OCI-LY3 (cell line): ENCODE results near the gene JMJD6.

Experiments used
- CTCF ChIP-seq: fragments of 200-600, 300-600 bp; sonication (generic); IDR thresholded peaks from 2 replicates; pipeline ENCODE4 v1.5.1; 2014; ENCODE audit warnings: antibody characterized with exemption, low read length, low read depth
- EZH2phosphoT487 ChIP-seq: fragments of 200-600 bp; shearing (Covaris generic); IDR thresholded peaks from 2 replicates; pipeline ENCODE4 v1.6.1; 2018; ENCODE audit warnings: antibody characterized with exemption, mixed run types, low read depth

GRCh38 chr17:76690596-76691280 lies 35.7 kb downstream of the JMJD6 start:
- TF ChIP-seq EZH2phosphoT487 = no peak
- no peak for TF ChIP-seq CTCF
